NCI-H510A treated with DMSO at 0.1 percent for 48 hours (cell line): ENCODE results near the gene ZNF394.
A peak's percentile ranks its signal among the peaks of the same experiment; 100 is the strongest.

Experiments used
- DNase-seq: peaks from one replicate; lab custom pipeline; 2025; lab: John Stamatoyannopoulos, UW

ZNF394 gene

GRCh38 chr7:99449326-99449725 is 50.8 kb downstream of the ZNF394 start:
- DNase-seq: no peak

- DNase-seq: no peak
Measured at GRCh38 chr7:99448855-99449254, 51.2 kb downstream of the ZNF394 start.

- peak; percentile 2 for DNase-seq
Measured at GRCh38 chr7:99447943-99448342, 52.1 kb downstream of the ZNF394 start.

GRCh38 chr7:99446096-99446495 is 54.0 kb downstream of the ZNF394 start:
- no peak for DNase-seq
